Type B pancreatic cell (in vitro differentiated cells): ENCODE results near the gene SOX5. TPM values are rescaled to one million over a fixed set of nuclear protein-coding genes. Genes with fewer than 3 reads are reported as not detected.

Experiments used
- DNase-seq: peaks from one replicate; pipeline ENCODE4 v3.0.0; 2021; ENCODE audit warnings: mixed read lengths; ENCODE audit not compliant: unreplicated experiment; ENCODE audit errors: extremely low spot score
- H3K27ac Mint-ChIP-seq: 2 replicates; pipeline ENCODE4 v1.8.0; 2021; ENCODE audit warnings: mild to moderate bottlenecking, mixed read lengths
- H3K27me3 Mint-ChIP-seq: 2 replicates; pipeline ENCODE4 v1.8.0; 2021; ENCODE audit warnings: mixed read lengths
- H3K36me3 Mint-ChIP-seq: 2 replicates; pipeline ENCODE4 v1.8.0; 2021; ENCODE audit warnings: mixed read lengths
- H3K4me1 Mint-ChIP-seq: one replicate; pipeline ENCODE4 v1.8.0; 2021; ENCODE audit warnings: mixed read lengths; ENCODE audit not compliant: unreplicated experiment
- H3K4me3 Mint-ChIP-seq: 2 replicates; pipeline ENCODE4 v1.8.0; 2021; ENCODE audit warnings: mild to moderate bottlenecking, mixed read lengths
- H3K9me3 Mint-ChIP-seq: 2 replicates; pipeline ENCODE4 v1.8.0; 2021; ENCODE audit warnings: mixed read lengths
- total RNA-seq: library from RNA; stranded (reverse); gene quantifications from 2 replicates; pipeline ENCODE4 v1.2.1, GENCODE V29; 2021; ENCODE audit warnings: low replicate concordance
- TF ChIP-seq, protein P1 (sequence below): fragments of 200-600 bp; sonication (generic); conservative IDR thresholded peaks from 2 replicates; pipeline ENCODE4 v1.5.0; 2021; ENCODE audit warnings: antibody characterized with exemption, mild to moderate bottlenecking

SOX5 gene
- total RNA-seq, 1 donor from 2014 or later, result 32.8 TPM

- TF ChIP-seq, protein P1, sequence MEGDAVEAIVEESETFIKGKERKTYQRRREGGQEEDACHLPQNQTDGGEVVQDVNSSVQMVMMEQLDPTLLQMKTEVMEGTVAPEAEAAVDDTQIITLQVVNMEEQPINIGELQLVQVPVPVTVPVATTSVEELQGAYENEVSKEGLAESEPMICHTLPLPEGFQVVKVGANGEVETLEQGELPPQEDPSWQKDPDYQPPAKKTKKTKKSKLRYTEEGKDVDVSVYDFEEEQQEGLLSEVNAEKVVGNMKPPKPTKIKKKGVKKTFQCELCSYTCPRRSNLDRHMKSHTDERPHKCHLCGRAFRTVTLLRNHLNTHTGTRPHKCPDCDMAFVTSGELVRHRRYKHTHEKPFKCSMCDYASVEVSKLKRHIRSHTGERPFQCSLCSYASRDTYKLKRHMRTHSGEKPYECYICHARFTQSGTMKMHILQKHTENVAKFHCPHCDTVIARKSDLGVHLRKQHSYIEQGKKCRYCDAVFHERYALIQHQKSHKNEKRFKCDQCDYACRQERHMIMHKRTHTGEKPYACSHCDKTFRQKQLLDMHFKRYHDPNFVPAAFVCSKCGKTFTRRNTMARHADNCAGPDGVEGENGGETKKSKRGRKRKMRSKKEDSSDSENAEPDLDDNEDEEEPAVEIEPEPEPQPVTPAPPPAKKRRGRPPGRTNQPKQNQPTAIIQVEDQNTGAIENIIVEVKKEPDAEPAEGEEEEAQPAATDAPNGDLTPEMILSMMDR, result no peak
- Mint-ChIP-seq H3K36me3 (peaks cover 7% of the 10 kb centered on the region), H3K27ac (no peak overlapping the region), H3K9me3 (peaks cover 4% of the 10 kb centered on the region), H3K4me1 (peaks cover 7% of the 10 kb centered on the region), H3K27me3 (no peaks in the 10 kb centered on the region), H3K4me3 (no peak overlapping the region)
- DNase-seq, result no peak
Observed at GRCh38 chr12:23771240-23771949, 178.1 kb downstream of the SOX5 start.

- Mint-ChIP-seq H3K27ac (no peak overlapping the region), H3K36me3 (peaks cover 7% of the 10 kb centered on the region), H3K27me3 (no peaks in the 10 kb centered on the region), H3K9me3 (peaks cover 4% of the 10 kb centered on the region), H3K4me3 (no peak overlapping the region), H3K4me1 (peaks cover 7% of the 10 kb centered on the region)
- DNase-seq, result no peak
- TF ChIP-seq, protein P1, result no peak
Observed at GRCh38 chr12:23770202-23770938, 179.1 kb downstream of the SOX5 start.

DNA sequence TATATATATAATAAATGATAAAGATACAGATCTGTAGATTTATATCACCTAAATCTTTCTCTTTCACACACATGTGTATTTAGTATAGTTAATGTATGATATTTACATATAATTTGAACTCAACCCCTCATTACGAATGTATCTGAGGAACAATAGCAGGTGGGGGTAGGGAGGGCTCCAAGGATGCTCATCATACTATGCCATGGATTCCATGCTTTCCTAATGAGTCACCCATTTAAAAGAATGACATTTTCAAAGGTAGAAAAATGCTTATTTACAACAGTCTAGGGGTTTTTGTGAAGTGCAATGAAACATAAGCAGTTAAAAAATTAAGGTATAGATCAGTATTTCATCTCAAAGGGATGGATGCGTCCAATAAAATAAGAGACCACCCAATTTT, 181.6 kb downstream of the SOX5 start:
- TF ChIP-seq, protein P1, result no peak
- DNase-seq, result no peak
- Mint-ChIP-seq H3K27me3 (no peaks in the 10 kb centered on the region), H3K27ac (no peak overlapping the region), H3K9me3 (peaks cover 4% of the 10 kb centered on the region), H3K4me3 (no peak overlapping the region), H3K36me3 (peaks cover 7% of the 10 kb centered on the region), H3K4me1 (peaks cover 7% of the 10 kb centered on the region)

DNA sequence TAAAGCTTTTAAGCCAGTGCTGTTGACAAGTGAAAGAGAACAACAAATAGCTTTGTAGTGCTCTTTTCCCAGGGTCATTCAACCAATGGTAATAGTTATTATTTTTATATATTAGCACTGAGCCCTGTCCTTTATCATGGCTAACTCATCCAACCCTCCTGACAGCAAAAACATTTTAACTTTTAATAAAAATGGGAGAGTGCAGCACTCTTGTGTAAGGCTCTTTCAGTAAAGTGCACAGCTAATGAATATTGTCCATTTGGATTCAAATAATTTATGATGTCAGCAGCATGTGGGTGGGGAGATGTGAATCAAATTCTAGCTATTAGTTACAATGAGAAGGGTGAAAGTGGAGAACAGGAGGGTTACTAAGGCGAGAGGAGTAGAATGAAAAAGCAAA, 185.7 kb downstream of the SOX5 start:
- TF ChIP-seq, protein P1, result no peak
- no peaks in the 10 kb centered on the region for H3K4me1 Mint-ChIP-seq
- no peak overlapping the region for H3K27ac Mint-ChIP-seq
- H3K4me3 Mint-ChIP-seq, result no peak overlapping the region
- no peaks in the 10 kb centered on the region for H3K27me3 Mint-ChIP-seq
- peaks cover 4% of the 10 kb centered on the region for H3K9me3 Mint-ChIP-seq
- no peak for DNase-seq
- peaks cover 10% of the 10 kb centered on the region for H3K36me3 Mint-ChIP-seq

- Mint-ChIP-seq H3K27me3 (no peaks in the 10 kb centered on the region), H3K9me3 (no peaks in the 10 kb centered on the region), H3K27ac (no peak overlapping the region), H3K4me1 (no peaks in the 10 kb centered on the region), H3K36me3 (peaks cover 6% of the 10 kb centered on the region), H3K4me3 (no peak overlapping the region)
- TF ChIP-seq, protein P1, result no peak
- DNase-seq, result no peak
Observed at GRCh38 chr12:23760495-23760894, 189.0 kb downstream of the SOX5 start.
